Stimulated activated CD8-positive, alpha-beta memory T cell treated with anti-CD3 and anti-CD28 coated beads, Interleukin-4, amount 100 ng/mL, for 1 hour (primary cell): Measurements from ENCODE around the gene AS3MT.
A peak's percentile ranks its signal among the peaks of the same experiment; 100 is the strongest.
"Not testable (repeated sequence)": the region's sequence is repeated elsewhere in the genome, so short reads cannot be mapped to it uniquely, and the experiment has no call there.

Experiments
- DNase-seq, 2 donors: peaks; one replicate each; pipeline ENCODE4 v3.0.0-alpha.2; 2020; ENCODE audit warnings: low read depth in 2 of 2, low spot score in 1 of 2

Gene AS3MT

GRCh38 chr10:102855731-102856436 is 13.4 kb upstream of the AS3MT start:
- not testable (repeated sequence) for DNase-seq

GRCh38 chr10:102856758-102857424 is 12.4 kb upstream of the AS3MT start:
- DNase-seq, result no peak

DNA sequence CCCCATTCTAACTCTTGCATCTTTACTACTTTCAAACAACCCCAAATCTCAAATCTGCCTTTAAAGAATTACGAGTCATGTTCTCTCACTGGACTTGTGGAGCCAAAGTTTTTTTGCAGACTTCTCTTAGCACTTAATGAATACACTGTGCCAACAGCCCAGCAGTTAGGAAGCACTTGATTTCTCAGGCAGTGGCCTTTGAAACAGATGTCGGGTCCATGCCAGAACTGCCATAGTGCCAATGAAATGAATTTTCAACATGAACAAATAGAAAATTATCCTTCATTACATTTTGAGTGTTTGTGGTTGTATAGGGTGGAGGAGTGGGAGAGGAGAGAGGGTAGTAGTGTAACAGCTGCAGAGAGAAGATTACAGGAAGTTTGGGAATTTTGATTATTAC is 9.4 kb upstream of the AS3MT start:
- DNase-seq, result no peak

- DNase-seq, result no peak
Observed at GRCh38 chr10:102863660-102864059, 5.6 kb upstream of the AS3MT start.

- DNase-seq, result no peak
Observed at GRCh38 chr10:102865620-102866019, 3.6 kb upstream of the AS3MT start.

- no peak for DNase-seq
Observed at GRCh38 chr10:102868911-102869257, 386 bp upstream of the AS3MT start.

DNA sequence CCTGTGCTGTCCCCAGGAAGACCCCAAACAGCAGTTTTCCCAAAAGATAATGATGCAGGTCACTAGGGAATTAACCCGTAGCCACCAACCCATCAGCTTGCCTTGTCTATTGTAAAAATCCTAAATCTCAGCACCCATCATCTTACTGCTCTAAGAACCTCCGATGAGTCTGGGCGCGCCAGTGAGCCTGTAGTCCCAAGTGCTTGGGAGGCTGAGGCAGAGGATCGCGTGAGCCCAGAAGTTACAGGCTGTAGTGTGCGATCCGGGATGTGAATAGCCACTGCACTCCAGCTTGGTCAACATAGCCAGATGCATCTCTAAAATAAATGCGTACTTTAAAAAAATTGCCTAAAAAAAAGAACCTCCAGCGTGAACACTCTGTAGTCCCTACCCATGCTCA is 951 bp downstream of the AS3MT start:
- DNase-seq, result no peak

- no peak for DNase-seq
Observed at GRCh38 chr10:102872163-102872562, 2.9 kb downstream of the AS3MT start.

- DNase-seq, result no peak
Observed at GRCh38 chr10:102876747-102877153, 7.5 kb downstream of the AS3MT start.

DNA sequence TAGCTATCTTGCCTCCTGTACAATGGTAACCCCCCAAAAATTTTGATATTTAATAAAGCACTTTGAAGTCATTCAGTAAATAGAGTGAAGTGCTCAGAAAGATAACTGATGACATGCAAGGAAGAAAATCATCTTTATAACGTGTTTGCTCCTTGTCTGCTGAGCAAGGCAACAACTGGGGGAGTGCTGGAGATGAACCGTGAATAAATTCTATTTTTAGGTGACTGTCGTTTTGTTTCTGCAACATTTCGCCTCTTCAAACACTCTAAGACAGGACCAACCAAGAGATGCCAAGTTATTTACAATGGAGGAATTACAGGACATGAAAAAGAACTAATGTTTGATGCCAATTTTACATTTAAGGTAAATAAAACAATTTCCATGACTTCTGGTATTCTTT is 9.4 kb downstream of the AS3MT start:
- no peak for DNase-seq

- no peak for DNase-seq
Observed at GRCh38 chr10:102880256-102880655, 11.0 kb downstream of the AS3MT start.

- no peak for DNase-seq
Observed at GRCh38 chr10:102888048-102888447, 18.8 kb downstream of the AS3MT start.

DNA sequence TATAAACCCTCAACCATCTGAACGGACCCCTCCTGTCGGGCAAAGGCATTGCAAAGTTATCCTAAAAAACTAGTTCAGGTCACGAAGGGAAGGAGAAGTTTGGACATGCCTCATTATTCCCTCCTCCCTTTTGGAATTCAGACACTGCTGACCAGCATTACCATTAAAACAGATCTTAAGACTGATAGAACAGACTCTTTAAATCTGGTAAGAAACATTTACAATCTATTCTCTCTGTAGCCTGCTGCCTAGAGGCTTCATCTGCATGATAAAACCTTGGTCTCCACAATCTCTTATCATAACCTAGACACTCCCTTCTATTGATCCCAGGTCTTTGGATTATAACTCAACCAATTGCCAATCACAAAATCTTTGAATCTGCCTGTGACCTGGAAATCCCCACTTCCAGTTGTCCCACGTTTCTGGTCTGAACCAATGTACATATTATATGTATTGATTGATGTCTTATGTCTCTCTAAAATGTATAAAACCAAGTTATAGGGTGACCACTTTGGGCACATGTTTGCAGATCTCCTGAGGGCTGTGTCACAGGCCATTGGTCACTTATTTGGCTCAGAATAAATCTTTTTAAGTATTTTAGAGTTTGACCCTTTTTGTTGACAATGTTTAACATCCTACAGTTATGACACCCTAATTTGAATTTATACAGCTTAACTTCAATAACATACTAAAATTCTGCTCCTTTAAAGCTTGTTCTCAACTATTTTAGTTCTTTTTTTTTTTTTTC is 25.4 kb downstream of the AS3MT start:
- no peak for DNase-seq

- DNase-seq, result no peak
Observed at GRCh38 chr10:102900006-102900405, 30.7 kb downstream of the AS3MT start.

DNA sequence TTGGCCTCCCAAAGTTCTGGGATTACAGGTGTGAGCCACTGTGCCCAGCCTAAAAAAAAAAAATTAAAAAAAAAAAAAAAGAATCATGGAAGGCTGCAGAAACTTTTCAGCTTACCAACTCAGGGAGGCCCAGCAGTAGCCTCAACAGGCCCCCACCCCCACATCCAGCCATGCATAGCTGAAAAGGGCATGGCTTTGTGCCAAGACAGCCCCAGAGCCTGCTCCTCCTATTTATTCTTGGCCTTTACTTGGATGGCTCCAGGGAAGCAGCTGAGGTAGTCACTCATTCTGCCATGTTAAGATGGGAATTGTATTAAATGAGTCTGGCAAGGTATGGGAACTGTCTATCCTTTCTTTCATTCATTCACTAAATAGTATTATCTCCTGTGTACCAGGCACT is 35.1 kb downstream of the AS3MT start:
- no peak for DNase-seq

- no peak for DNase-seq
Observed at GRCh38 chr10:102906507-102906906, 37.2 kb downstream of the AS3MT start.

GRCh38 chr10:102914781-102915180 is 45.5 kb downstream of the AS3MT start:
- DNase-seq, result no peak

DNA sequence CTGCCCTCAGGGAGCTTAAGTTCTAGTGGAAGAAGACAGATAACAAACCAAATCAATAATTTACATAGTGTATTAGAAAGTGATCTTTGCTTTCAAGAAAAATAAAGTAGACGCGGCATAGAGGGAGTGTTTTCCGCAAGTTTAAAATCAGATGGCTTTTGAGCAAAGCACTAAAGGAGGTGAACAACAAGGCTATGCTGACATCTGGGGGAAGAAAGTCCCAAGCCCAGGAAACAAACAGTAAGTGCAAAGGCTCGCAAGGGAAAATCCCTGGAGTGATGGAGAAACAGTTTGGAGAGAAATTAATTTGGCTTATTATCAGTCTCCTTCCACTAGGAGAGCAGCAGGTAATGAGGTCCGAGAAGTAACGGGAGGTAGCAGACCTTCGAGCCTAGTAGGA is 46.9 kb downstream of the AS3MT start:
- no peak for DNase-seq

GRCh38 chr10:102917314-102917961 is 48.2 kb downstream of the AS3MT start:
- peak; percentile 65 to 66 for DNase-seq

DNA sequence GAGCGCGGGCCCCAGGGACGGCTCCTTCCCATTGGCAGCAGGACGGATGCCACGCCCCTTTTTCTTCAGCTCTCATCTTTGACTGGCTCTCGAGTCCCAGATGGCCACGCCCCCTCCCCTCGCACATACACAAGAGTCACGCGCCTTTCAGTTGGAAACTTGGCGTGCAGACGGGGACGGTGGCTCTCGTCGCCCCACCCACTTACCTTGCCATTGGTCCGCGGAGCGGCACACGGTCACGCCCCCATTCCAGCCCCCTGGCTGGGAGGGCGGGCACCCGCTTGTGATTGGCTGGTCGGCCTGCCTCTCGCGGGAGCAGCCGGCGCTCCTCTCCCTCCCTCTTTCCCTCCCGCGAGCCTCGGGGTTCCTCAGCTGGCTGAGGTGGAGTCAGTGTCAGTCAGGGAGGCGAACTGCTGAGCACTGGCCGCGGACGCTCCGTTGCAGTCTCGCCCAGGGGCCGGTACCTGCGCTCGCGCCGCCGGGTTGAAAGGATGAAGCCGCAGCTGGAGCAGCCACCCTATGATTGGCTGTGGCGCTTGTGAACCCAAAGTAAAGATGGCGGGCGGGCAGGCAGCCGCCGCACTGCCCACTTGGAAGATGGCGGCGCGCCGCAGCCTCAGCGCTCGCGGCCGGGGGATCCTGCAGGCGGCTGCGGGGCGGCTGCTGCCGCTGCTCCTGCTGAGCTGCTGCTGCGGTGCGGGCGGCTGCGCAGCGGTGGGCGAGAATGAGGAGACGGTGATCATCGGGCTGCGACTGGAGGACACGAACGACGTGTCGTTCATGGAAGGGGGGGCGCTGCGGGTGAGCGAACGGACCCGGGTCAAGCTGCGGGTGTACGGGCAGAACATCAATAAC is 48.9 kb downstream of the AS3MT start, which contains the start of gene CNNM2:
Gene CNNM2, plus strand, starts transcription at position 333 of the 855 bp plus-strand sequence. Its CDS starts 187 bp downstream, at position 520.
- DNase-seq, result peak; percentile 98 to 99

DNA sequence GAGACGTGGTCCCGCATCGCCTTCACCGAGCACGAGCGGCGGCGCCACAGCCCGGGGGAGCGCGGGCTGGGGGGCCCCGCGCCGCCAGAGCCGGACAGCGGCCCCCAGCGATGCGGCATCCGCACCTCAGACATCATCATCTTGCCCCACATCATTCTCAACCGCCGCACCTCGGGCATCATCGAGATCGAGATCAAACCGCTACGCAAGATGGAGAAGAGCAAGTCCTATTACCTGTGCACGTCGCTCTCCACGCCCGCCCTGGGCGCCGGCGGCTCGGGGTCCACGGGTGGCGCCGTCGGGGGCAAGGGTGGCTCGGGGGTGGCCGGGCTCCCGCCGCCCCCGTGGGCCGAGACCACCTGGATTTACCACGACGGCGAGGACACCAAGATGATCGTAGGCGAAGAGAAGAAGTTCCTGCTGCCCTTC is 49.6 kb downstream of the AS3MT start:
- no peak for DNase-seq
